GM12878 (cell line): Measurements from ENCODE around the gene STBD1. TPM values are rescaled to one million over a fixed set of nuclear protein-coding genes. Genes with fewer than 3 reads are reported as not detected.

Source experiments
- ATAC-seq: fragments of 200-7000 bp; cut with Tn5 transposase; 3 replicates; pipeline ENCODE4 v1.9.1; 2020; ENCODE audit warnings: mild to moderate bottlenecking, moderate library complexity
- BruUV-seq: library from RNA; stranded (reverse); fragments of 400-500 nt; replicated peaks from 2 replicates; lab custom pipeline; 2021; lab: Mats Ljungman, UMichigan
- CTCF ChIA-PET: fragments of 300-600 bp; sonication (Branson Sonifier 250); formaldehyde crosslinking; extraction: SDS; loops from one replicate; lab custom pipeline; 2021; ENCODE audit warnings: inconsistent platforms; lab: Yijun Ruan, JAX
- POLR2A ChIA-PET: fragments of 350-600 bp; formaldehyde crosslinking; extraction: SDS; loops from one replicate; lab custom pipeline; 2021; ENCODE audit warnings: inconsistent platforms; lab: Charles Lee
- RAD21 ChIA-PET: fragments of 300-600 bp; sonication (Branson Sonifier 250); formaldehyde crosslinking; loops from one replicate; lab custom pipeline; 2023; ENCODE audit warnings: antibody characterized with exemption; ENCODE audit not compliant: unreplicated experiment; lab: Charles Lee
- SMC1A ChIA-PET: fragments of 300-600 bp; sonication (Branson Sonifier 250); formaldehyde crosslinking; loops from one replicate; lab custom pipeline; 2023; ENCODE audit not compliant: unreplicated experiment, uncharacterized antibody; lab: Charles Lee
- DNase-seq: peaks from one replicate; pipeline ENCODE4 v3.0.0-alpha.2; 2011; ENCODE audit warnings: low read depth, low spot score
- FAIRE-seq: peaks from 3 replicates; lab custom pipeline; 2011; peaks lifted over from hg19 to GRCh38; lab: Jason Lieb, UNC
- H2AFZ ChIP-seq: 2 replicates; pipeline ENCODE4 v1.6.0; 2011; ENCODE audit warnings: low read depth, low read length, control low read depth; ENCODE audit not compliant: control insufficient read depth
- H3K27ac ChIP-seq: 2 replicates; pipeline ENCODE4 v1.5.1; 2011; ENCODE audit warnings: control low read depth; ENCODE audit not compliant: control insufficient read depth, insufficient read depth
- H3K27me3 ChIP-seq, 2 experiments: replicated peaks in 1 of 2; 2 replicates each; pipeline versions ENCODE4 v1.6.0 to v1.6.1; 2011; ENCODE audit warnings: low read length in 1 of 2; ENCODE audit not compliant: control insufficient read depth in 2 of 2, insufficient read depth in 2 of 2
- H3K36me3 ChIP-seq, 2 experiments: 2 replicates each; pipeline ENCODE4 v1.5.1; 2011; ENCODE audit warnings: low read length in 1 of 2; ENCODE audit not compliant: control insufficient read depth in 2 of 2, insufficient read depth in 2 of 2
- H3K4me1 ChIP-seq: 2 replicates; pipeline ENCODE4 v1.6.1; 2011; ENCODE audit warnings: mild to moderate bottlenecking, low read length, moderate library complexity, mixed read lengths; ENCODE audit not compliant: control insufficient read depth, insufficient read depth
- H3K4me2 ChIP-seq: 2 replicates; pipeline ENCODE4 v1.6.0; 2011; ENCODE audit warnings: control low read depth; ENCODE audit not compliant: control insufficient read depth, insufficient read depth
- H3K4me3 ChIP-seq: fragments of 200-600 bp; sonication (generic); 2 replicates; pipeline ENCODE4 v1.5.1; 2016
- H3K79me2 ChIP-seq: 2 replicates; pipeline ENCODE4 v1.6.0; 2011; ENCODE audit warnings: low read length; ENCODE audit not compliant: control insufficient read depth, insufficient read depth
- H3K9ac ChIP-seq: 2 replicates; pipeline ENCODE4 v1.8.0; 2011; ENCODE audit warnings: low read length, control low read depth, mixed read lengths; ENCODE audit not compliant: control insufficient read depth, insufficient read depth
- H3K9me3 ChIP-seq: replicated peaks from 3 replicates; pipeline ENCODE4 v1.5.1; 2011; ENCODE audit warnings: mild to moderate bottlenecking, low read length; ENCODE audit not compliant: control insufficient read depth, insufficient read depth
- H4K20me1 ChIP-seq: 2 replicates; pipeline ENCODE4 v1.6.0; 2011; ENCODE audit not compliant: control insufficient read depth, insufficient read depth
- EGR1 ChIP-seq, 2 experiments: IDR thresholded peaks; 1 replicate in 1 of 2; 2 replicates in 1 of 2; pipeline ENCODE4 v1.6.1; 2011 to 2012; ENCODE audit warnings: low read depth in 2 of 2, low read length in 2 of 2, borderline replicate concordance in 1 of 2, mild to moderate bottlenecking in 1 of 2, moderate library complexity in 1 of 2
- EP300 ChIP-seq, 2 experiments: fragments of 150-350 bp in 1 of 2; IDR thresholded peaks; 2 replicates each; pipeline ENCODE4 v1.6.1; 2011 to 2012; ENCODE audit warnings: low read depth in 2 of 2, low read length in 2 of 2, borderline replicate concordance in 1 of 2, improper control_type of control experiment in 1 of 2, inconsistent platforms in 1 of 2; ENCODE audit not compliant: control insufficient read depth in 1 of 2
- SIX5 ChIP-seq: IDR thresholded peaks from 2 replicates; pipeline ENCODE4 v1.6.1; 2011; ENCODE audit warnings: mild to moderate bottlenecking, low read depth, low read length, moderate library complexity; ENCODE audit not compliant: severe bottlenecking
- ZNF384 ChIP-seq: IDR thresholded peaks from 2 replicates; pipeline ENCODE4 v1.6.1; 2012; ENCODE audit warnings: low read depth, mild to moderate bottlenecking, low read length, improper control_type of control experiment, borderline replicate concordance
- ZZZ3 ChIP-seq: IDR thresholded peaks from 2 replicates; pipeline ENCODE4 v1.6.1; 2011; ENCODE audit warnings: low read depth; ENCODE audit not compliant: control insufficient read depth, insufficient read length
- WGBS: methylation state at CpG from one replicate; pipeline ENCODE4 v1.1.6; 2016; ENCODE audit warnings: low lambda C conversion rate; ENCODE audit not compliant: insufficient replicate concordance, insufficient coverage; ENCODE audit errors: missing lambda C conversion rate; 5-methylcytosine and 5-hydroxymethylcytosine counted together
- in situ Hi-C: fragments of 300-500 bp; cut with MboI; formaldehyde crosslinking; loops from 9 replicates; pipeline ENCODE4 v1.14.3; 2018; ENCODE audit warnings: mixed read lengths
- intact Hi-C: fragments of 100-400 bp; cut with micrococcal nuclease; formaldehyde crosslinking; loops from one replicate; pipeline ENCODE4 v1.14.2; 2022; ENCODE audit not compliant: unreplicated experiment
- polyA plus RNA-seq, 11 experiments: library from polyadenylated mRNA; depleted of rRNA in 4 of 11; unstranded in 6 of 11; stranded (reverse) in 5 of 11; fragments of >200 nt; fragmentation: Nextera tagmentation in 4 of 11; fragmentation: Illumina TruSeq in 1 of 11; extraction: Ambion mirVana in 4 of 11; extraction: Trizol in 1 of 11; gene quantifications; 1 replicate in 1 of 11; 2 replicates in 10 of 11; pipeline versions ENCODE4 v1.2.1 to v1.2.3, GENCODE V29; 2011 to 2016; ENCODE audit warnings: inconsistent platforms in 2 of 11, missing spikeins in 2 of 11, low read depth in 1 of 11
- total RNA-seq, 4 experiments: library from RNA; depleted of rRNA in 3 of 4; stranded (reverse); fragments of >200 nt in 3 of 4; fragmentation: Illumina TruSeq in 1 of 4; extraction: Trizol in 1 of 4; gene quantifications; 2 replicates each; pipeline versions ENCODE4 v1.2.1 to v1.2.3, GENCODE V29; 2013 to 2021
- TF ChIP-seq, protein P1 (sequence below): fragments of 450-650 bp; IDR thresholded peaks from 2 replicates; pipeline ENCODE4 v1.6.1; 2018; ENCODE audit warnings: borderline replicate concordance, mild to moderate bottlenecking; ENCODE audit not compliant: partially characterized antibody
- TF ChIP-seq, protein P2 (sequence below): IDR thresholded peaks from 2 replicates; pipeline ENCODE4 v1.6.1; 2011; ENCODE audit warnings: low read depth, low read length, improper control_type of control experiment, borderline replicate concordance

The STBD1 gene
- total and polyA plus RNA-seq, 10 of the 15 experiments (the other 5 are each of a cell fraction or from before 2014, with no cell fraction given) = 0.04 to 0.10 (median 0.05) TPM; not detected in 7

DNA sequence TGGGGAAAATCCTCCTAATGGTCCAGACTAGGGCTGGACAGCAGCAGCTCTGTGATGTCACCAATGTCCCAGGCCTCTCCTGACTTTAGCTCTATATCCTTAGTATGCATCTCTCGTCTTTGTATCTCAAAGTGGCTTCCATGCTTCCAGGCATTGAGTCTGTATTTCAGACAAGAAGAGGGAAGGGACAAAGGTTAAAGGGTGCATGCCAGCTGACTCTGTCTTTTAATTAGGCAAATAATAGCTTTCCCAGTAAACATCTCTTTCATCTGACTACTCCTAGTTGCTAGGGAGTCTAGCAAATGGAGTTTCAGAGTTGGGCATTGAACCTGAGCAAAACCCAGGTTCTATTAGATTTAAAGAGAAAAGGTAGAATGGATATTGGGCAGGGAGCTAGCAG, 49.6 kb upstream of the STBD1 start:
- WGBS = 0% methylated on average over 1 of the region's 1 CpG
- Histone ChIP-seq H2AFZ (no peak overlapping the region), H3K9me3 (no peaks in the 10 kb centered on the region; the same call in 2 of the 3 replicates), H3K27ac (no peak overlapping the region), H3K36me3 (no peaks in the 10 kb centered on the region), H4K20me1 (no peaks in the 10 kb centered on the region), H3K9ac (no peak overlapping the region)
- ChIA-PET CTCF (interaction anchor here (2.7 kb wide), 1 partner anchor 76 kb away, joined by 12 read pairs; no protein-coding TSS in a partner anchor), RAD21 (no interaction called here)
- no TSS peak for BruUV-seq
- intact Hi-C loops = no loop called here
- TF ChIP-seq SIX5 = no peak
- TF ChIP-seq EP300 (IDR thresholded peaks at IDR 0.05; ENCODE audit: borderline replicate concordance in 1 of 2, control insufficient read depth in 1 of 2, low read depth in 2 of 2, low read length in 2 of 2) = no peak
- TF ChIP-seq, protein P1, sequence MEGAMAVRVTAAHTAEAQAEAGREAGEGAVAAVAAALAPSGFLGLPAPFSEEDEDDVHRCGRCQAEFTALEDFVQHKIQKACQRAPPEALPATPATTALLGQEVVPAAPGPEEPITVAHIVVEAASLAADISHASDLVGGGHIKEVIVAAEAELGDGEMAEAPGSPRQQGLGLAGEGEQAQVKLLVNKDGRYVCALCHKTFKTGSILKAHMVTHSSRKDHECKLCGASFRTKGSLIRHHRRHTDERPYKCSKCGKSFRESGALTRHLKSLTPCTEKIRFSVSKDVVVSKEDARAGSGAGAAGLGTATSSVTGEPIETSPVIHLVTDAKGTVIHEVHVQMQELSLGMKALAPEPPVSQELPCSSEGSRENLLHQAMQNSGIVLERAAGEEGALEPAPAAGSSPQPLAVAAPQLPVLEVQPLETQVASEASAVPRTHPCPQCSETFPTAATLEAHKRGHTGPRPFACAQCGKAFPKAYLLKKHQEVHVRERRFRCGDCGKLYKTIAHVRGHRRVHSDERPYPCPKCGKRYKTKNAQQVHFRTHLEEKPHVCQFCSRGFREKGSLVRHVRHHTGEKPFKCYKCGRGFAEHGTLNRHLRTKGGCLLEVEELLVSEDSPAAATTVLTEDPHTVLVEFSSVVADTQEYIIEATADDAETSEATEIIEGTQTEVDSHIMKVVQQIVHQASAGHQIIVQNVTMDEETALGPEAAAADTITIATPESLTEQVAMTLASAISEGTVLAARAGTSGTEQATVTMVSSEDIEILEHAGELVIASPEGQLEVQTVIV = no peak
- TF ChIP-seq, protein P2, sequence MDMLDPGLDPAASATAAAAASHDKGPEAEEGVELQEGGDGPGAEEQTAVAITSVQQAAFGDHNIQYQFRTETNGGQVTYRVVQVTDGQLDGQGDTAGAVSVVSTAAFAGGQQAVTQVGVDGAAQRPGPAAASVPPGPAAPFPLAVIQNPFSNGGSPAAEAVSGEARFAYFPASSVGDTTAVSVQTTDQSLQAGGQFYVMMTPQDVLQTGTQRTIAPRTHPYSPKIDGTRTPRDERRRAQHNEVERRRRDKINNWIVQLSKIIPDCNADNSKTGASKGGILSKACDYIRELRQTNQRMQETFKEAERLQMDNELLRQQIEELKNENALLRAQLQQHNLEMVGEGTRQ = no peak
- no peak for TF ChIP-seq EGR1 (IDR thresholded peaks at IDR 0.05; ENCODE audit: borderline replicate concordance in 1 of 2, low read depth in 2 of 2, low read length in 2 of 2)
- TF ChIP-seq ZNF384 = no peak
- TF ChIP-seq ZZZ3 = no peak
- TF ChIP-seq, all 136 proteins: peak for 0
- DNase-seq (no peak), FAIRE-seq (no peak), ATAC-seq (no peak)
- no peak overlapping the region for H3K4me3 ChIP-seq
- POLR2A ChIA-PET = no interaction called here
- no peak overlapping the region for H3K4me2 ChIP-seq
- no peaks in the 10 kb centered on the region; a peak in 3 of 4 replicates for H3K27me3 ChIP-seq
- no peaks in the 10 kb centered on the region for H3K4me1 ChIP-seq
- in situ Hi-C loops = no loop called here
- SMC1A ChIA-PET = no interaction called here
- no peaks in the 10 kb centered on the region for H3K79me2 ChIP-seq
